Measurements from ENCODE around the gene CTXND1. TPM values are rescaled to one million over a fixed set of nuclear protein-coding genes. Genes with fewer than 3 reads are reported as not detected.

CTXND1 gene
- total and polyA plus RNA-seq, 2 experiments from 2014 or later, result 0.05 TPM; not detected in 1

DNA sequence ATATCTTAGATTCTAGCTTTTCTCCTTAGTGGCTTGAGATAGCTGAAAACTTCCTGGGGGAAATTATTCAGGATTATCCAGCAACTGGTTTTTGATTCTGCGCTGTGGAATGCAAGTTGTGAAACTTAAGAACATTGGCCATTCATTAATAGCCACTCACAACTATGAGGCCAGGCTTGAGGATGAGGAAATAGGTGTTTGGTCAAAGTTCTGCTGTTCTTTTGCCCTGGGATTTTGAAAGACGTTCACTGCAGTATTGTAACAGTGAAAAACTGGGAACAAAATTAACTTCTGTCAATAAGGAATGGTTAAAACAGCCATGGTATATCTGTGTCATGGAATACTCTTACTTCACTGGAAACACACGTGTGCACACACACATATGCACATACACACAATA lies 44.1 kb downstream of the CTXND1 start (continued):
- TF ChIP-seq, protein P1, sequence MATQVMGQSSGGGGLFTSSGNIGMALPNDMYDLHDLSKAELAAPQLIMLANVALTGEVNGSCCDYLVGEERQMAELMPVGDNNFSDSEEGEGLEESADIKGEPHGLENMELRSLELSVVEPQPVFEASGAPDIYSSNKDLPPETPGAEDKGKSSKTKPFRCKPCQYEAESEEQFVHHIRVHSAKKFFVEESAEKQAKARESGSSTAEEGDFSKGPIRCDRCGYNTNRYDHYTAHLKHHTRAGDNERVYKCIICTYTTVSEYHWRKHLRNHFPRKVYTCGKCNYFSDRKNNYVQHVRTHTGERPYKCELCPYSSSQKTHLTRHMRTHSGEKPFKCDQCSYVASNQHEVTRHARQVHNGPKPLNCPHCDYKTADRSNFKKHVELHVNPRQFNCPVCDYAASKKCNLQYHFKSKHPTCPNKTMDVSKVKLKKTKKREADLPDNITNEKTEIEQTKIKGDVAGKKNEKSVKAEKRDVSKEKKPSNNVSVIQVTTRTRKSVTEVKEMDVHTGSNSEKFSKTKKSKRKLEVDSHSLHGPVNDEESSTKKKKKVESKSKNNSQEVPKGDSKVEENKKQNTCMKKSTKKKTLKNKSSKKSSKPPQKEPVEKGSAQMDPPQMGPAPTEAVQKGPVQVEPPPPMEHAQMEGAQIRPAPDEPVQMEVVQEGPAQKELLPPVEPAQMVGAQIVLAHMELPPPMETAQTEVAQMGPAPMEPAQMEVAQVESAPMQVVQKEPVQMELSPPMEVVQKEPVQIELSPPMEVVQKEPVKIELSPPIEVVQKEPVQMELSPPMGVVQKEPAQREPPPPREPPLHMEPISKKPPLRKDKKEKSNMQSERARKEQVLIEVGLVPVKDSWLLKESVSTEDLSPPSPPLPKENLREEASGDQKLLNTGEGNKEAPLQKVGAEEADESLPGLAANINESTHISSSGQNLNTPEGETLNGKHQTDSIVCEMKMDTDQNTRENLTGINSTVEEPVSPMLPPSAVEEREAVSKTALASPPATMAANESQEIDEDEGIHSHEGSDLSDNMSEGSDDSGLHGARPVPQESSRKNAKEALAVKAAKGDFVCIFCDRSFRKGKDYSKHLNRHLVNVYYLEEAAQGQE (IDR thresholded peaks at IDR 0.05; ENCODE audit: unreplicated experiment), result no peak
- TF ChIP-seq, protein P2, sequence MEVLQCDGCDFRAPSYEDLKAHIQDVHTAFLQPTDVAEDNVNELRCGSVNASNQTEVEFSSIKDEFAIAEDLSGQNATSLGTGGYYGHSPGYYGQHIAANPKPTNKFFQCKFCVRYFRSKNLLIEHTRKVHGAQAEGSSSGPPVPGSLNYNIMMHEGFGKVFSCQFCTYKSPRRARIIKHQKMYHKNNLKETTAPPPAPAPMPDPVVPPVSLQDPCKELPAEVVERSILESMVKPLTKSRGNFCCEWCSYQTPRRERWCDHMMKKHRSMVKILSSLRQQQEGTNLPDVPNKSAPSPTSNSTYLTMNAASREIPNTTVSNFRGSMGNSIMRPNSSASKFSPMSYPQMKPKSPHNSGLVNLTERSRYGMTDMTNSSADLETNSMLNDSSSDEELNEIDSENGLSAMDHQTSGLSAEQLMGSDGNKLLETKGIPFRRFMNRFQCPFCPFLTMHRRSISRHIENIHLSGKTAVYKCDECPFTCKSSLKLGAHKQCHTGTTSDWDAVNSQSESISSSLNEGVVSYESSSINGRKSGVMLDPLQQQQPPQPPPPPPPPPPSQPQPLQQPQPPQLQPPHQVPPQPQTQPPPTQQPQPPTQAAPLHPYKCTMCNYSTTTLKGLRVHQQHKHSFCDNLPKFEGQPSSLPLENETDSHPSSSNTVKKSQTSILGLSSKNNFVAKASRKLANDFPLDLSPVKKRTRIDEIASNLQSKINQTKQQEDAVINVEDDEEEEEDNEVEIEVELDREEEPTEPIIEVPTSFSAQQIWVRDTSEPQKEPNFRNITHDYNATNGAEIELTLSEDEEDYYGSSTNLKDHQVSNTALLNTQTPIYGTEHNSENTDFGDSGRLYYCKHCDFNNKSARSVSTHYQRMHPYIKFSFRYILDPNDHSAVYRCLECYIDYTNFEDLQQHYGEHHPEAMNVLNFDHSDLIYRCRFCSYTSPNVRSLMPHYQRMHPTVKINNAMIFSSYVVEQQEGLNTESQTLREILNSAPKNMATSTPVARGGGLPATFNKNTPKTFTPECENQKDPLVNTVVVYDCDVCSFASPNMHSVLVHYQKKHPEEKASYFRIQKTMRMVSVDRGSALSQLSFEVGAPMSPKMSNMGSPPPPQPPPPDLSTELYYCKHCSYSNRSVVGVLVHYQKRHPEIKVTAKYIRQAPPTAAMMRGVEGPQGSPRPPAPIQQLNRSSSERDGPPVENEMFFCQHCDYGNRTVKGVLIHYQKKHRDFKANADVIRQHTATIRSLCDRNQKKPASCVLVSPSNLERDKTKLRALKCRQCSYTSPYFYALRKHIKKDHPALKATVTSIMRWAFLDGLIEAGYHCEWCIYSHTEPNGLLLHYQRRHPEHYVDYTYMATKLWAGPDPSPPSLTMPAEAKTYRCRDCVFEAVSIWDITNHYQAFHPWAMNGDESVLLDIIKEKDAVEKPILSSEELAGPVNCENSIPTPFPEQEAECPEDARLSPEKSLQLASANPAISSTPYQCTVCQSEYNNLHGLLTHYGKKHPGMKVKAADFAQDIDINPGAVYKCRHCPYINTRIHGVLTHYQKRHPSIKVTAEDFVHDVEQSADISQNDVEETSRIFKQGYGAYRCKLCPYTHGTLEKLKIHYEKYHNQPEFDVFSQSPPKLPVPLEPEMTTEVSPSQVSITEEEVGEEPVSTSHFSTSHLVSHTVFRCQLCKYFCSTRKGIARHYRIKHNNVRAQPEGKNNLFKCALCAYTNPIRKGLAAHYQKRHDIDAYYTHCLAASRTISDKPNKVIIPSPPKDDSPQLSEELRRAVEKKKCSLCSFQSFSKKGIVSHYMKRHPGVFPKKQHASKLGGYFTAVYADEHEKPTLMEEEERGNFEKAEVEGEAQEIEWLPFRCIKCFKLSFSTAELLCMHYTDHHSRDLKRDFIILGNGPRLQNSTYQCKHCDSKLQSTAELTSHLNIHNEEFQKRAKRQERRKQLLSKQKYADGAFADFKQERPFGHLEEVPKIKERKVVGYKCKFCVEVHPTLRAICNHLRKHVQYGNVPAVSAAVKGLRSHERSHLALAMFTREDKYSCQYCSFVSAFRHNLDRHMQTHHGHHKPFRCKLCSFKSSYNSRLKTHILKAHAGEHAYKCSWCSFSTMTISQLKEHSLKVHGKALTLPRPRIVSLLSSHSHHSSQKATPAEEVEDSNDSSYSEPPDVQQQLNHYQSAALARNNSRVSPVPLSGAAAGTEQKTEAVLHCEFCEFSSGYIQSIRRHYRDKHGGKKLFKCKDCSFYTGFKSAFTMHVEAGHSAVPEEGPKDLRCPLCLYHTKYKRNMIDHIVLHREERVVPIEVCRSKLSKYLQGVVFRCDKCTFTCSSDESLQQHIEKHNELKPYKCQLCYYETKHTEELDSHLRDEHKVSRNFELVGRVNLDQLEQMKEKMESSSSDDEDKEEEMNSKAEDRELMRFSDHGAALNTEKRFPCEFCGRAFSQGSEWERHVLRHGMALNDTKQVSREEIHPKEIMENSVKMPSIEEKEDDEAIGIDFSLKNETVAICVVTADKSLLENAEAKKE (CRISPR knock-in tag; IDR thresholded peaks at IDR 0.05), result no peak
- TF ChIP-seq JUNB (IDR thresholded peaks at IDR 0.05; ENCODE audit: unreplicated experiment) (no peak), ZNF331 (CRISPR knock-in tag; IDR thresholded peaks at IDR 0.05; ENCODE audit: low read depth) (no peak), NANOG (IDR thresholded peaks at IDR 0.05; ENCODE audit: borderline replicate concordance) (no peak)
- TF ChIP-seq, protein P3, sequence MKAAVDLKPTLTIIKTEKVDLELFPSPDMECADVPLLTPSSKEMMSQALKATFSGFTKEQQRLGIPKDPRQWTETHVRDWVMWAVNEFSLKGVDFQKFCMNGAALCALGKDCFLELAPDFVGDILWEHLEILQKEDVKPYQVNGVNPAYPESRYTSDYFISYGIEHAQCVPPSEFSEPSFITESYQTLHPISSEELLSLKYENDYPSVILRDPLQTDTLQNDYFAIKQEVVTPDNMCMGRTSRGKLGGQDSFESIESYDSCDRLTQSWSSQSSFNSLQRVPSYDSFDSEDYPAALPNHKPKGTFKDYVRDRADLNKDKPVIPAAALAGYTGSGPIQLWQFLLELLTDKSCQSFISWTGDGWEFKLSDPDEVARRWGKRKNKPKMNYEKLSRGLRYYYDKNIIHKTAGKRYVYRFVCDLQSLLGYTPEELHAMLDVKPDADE (IDR thresholded peaks at IDR 0.05), result no peak

All from GM23338 (cell line).